GM19099 (cell line): ENCODE measurements around the gene NUP98.

Source experiments
- POLR2A ChIP-seq: IDR thresholded peaks from 3 replicates; pipeline ENCODE4 v1.6.1; 2011; ENCODE audit warnings: low read depth; ENCODE audit not compliant: insufficient read length; ENCODE audit errors: extremely low read depth

Gene NUP98

GRCh38 chr11:3627291-3627690 is 170.1 kb downstream of the NUP98 start:
- TF ChIP-seq POLR2A, result no peak

GRCh38 chr11:3626250-3626960 is 170.9 kb downstream of the NUP98 start:
- TF ChIP-seq POLR2A, result no peak
